ENCODE measurements around the gene TRHDE. TPM values are rescaled to one million over a fixed set of nuclear protein-coding genes. Genes with fewer than 3 reads are reported as not detected.

TRHDE gene
- total and polyA plus RNA-seq, 9 donors, result 0.29 to 2.3 (median 0.49) TPM

GRCh38 chr12:72560003-72560769 is 288.0 kb downstream of the TRHDE start:
- Histone ChIP-seq H3K36me3 (ENCODE audit: control insufficient read depth, insufficient read depth, low read length) (no peaks in the 10 kb centered on the region), H3K27me3 (ENCODE audit: control insufficient read depth, insufficient read depth, low read length) (no peaks in the 10 kb centered on the region), H3K4me3 (ENCODE audit: low read length) (no peak overlapping the region), H3K4me1 (ENCODE audit: control insufficient read depth, insufficient read depth, low read length) (no peaks in the 10 kb centered on the region), H3K27ac (ENCODE audit: low read length) (no peak overlapping the region), H3K9me3 (replicated peaks; ENCODE audit: control insufficient read depth, low read depth, low read length) (no peaks in the 10 kb centered on the region)
- DNase-seq, result peak; percentile 18
- 82% methylated on average over 2 of the region's 4 CpGs for WGBS (ENCODE audit: insufficient coverage)

GRCh38 chr12:72570601-72571000 is 298.4 kb downstream of the TRHDE start:
- Histone ChIP-seq H3K4me1 (ENCODE audit: control insufficient read depth, insufficient read depth, low read length) (no peaks in the 10 kb centered on the region), H3K4me3 (ENCODE audit: low read length) (no peak overlapping the region), H3K27me3 (ENCODE audit: control insufficient read depth, insufficient read depth, low read length) (no peaks in the 10 kb centered on the region), H3K9me3 (replicated peaks; ENCODE audit: control insufficient read depth, low read depth, low read length) (no peaks in the 10 kb centered on the region), H3K27ac (ENCODE audit: low read length) (no peak overlapping the region), H3K36me3 (ENCODE audit: control insufficient read depth, insufficient read depth, low read length) (no peaks in the 10 kb centered on the region)
- DNase-seq, result no peak
- no CpG with 5 or more reads among the region's 7 CpGs for WGBS (ENCODE audit: insufficient coverage)

GRCh38 chr12:72574138-72574537 is 302.0 kb downstream of the TRHDE start:
- no peak for DNase-seq
- no peaks in the 10 kb centered on the region for H3K4me1 ChIP-seq (ENCODE audit: control insufficient read depth, insufficient read depth, low read length)
- H3K4me3 ChIP-seq (ENCODE audit: low read length), result no peak overlapping the region
- H3K27me3 ChIP-seq (ENCODE audit: control insufficient read depth, insufficient read depth, low read length), result no peaks in the 10 kb centered on the region
- no CpG with 5 or more reads among the region's 2 CpGs for WGBS (ENCODE audit: insufficient coverage)
- H3K9me3 ChIP-seq (replicated peaks; ENCODE audit: control insufficient read depth, low read depth, low read length), result no peaks in the 10 kb centered on the region
- H3K36me3 ChIP-seq (ENCODE audit: control insufficient read depth, insufficient read depth, low read length), result no peaks in the 10 kb centered on the region
- H3K27ac ChIP-seq (ENCODE audit: low read length), result no peak overlapping the region

- DNase-seq, result no peak
- Histone ChIP-seq H3K27me3 (ENCODE audit: control insufficient read depth, insufficient read depth, low read length) (no peaks in the 10 kb centered on the region), H3K27ac (ENCODE audit: low read length) (no peak overlapping the region), H3K36me3 (ENCODE audit: control insufficient read depth, insufficient read depth, low read length) (no peaks in the 10 kb centered on the region), H3K4me1 (ENCODE audit: control insufficient read depth, insufficient read depth, low read length) (no peaks in the 10 kb centered on the region), H3K4me3 (ENCODE audit: low read length) (no peak overlapping the region), H3K9me3 (replicated peaks; ENCODE audit: control insufficient read depth, low read depth, low read length) (no peaks in the 10 kb centered on the region)
- WGBS (ENCODE audit: insufficient coverage), result no CpG with 5 or more reads among the region's 3 CpGs
Observed at GRCh38 chr12:72578327-72578726, 306.2 kb downstream of the TRHDE start.

GRCh38 chr12:72586456-72586855 is 314.3 kb downstream of the TRHDE start:
- no peak for DNase-seq
- 40% methylated on average over 1 of the region's 3 CpGs for WGBS (ENCODE audit: insufficient coverage)
- no peak overlapping the region for H3K27ac ChIP-seq (ENCODE audit: low read length)
- no peaks in the 10 kb centered on the region for H3K27me3 ChIP-seq (ENCODE audit: control insufficient read depth, insufficient read depth, low read length)
- H3K9me3 ChIP-seq (replicated peaks; ENCODE audit: control insufficient read depth, low read depth, low read length), result no peaks in the 10 kb centered on the region
- H3K4me1 ChIP-seq (ENCODE audit: control insufficient read depth, insufficient read depth, low read length), result no peaks in the 10 kb centered on the region
- no peak overlapping the region for H3K4me3 ChIP-seq (ENCODE audit: low read length)
- H3K36me3 ChIP-seq (ENCODE audit: control insufficient read depth, insufficient read depth, low read length), result no peaks in the 10 kb centered on the region

GRCh38 chr12:72602581-72602980 is 330.4 kb downstream of the TRHDE start:
- H3K27me3 ChIP-seq (ENCODE audit: control insufficient read depth, insufficient read depth, low read length), result no peaks in the 10 kb centered on the region
- no peak for DNase-seq
- H3K36me3 ChIP-seq (ENCODE audit: control insufficient read depth, insufficient read depth, low read length), result no peaks in the 10 kb centered on the region
- peaks cover 4% of the 10 kb centered on the region for H3K9me3 ChIP-seq (replicated peaks; ENCODE audit: control insufficient read depth, low read depth, low read length)
- no peaks in the 10 kb centered on the region for H3K4me1 ChIP-seq (ENCODE audit: control insufficient read depth, insufficient read depth, low read length)
- no peak overlapping the region for H3K4me3 ChIP-seq (ENCODE audit: low read length)
- no peak overlapping the region for H3K27ac ChIP-seq (ENCODE audit: low read length)

- no peaks in the 10 kb centered on the region for H3K36me3 ChIP-seq (ENCODE audit: control insufficient read depth, insufficient read depth, low read length)
- H3K4me3 ChIP-seq (ENCODE audit: low read length), result no peak overlapping the region
- H3K4me1 ChIP-seq (ENCODE audit: control insufficient read depth, insufficient read depth, low read length), result no peaks in the 10 kb centered on the region
- H3K27ac ChIP-seq (ENCODE audit: low read length), result no peak overlapping the region
- no peak for DNase-seq
- no peaks in the 10 kb centered on the region for H3K27me3 ChIP-seq (ENCODE audit: control insufficient read depth, insufficient read depth, low read length)
- peaks cover under 1% of the 10 kb centered on the region for H3K9me3 ChIP-seq (replicated peaks; ENCODE audit: control insufficient read depth, low read depth, low read length)
- WGBS (ENCODE audit: insufficient coverage), result no CpG with 5 or more reads among the region's 2 CpGs
Observed at GRCh38 chr12:72605975-72606374, 333.8 kb downstream of the TRHDE start.

GRCh38 chr12:72610342-72610741 is 338.2 kb downstream of the TRHDE start:
- Histone ChIP-seq H3K9me3 (replicated peaks; ENCODE audit: control insufficient read depth, low read depth, low read length) (no peaks in the 10 kb centered on the region), H3K27ac (ENCODE audit: low read length) (no peak overlapping the region), H3K27me3 (ENCODE audit: control insufficient read depth, insufficient read depth, low read length) (no peaks in the 10 kb centered on the region), H3K4me3 (ENCODE audit: low read length) (no peak overlapping the region), H3K4me1 (ENCODE audit: control insufficient read depth, insufficient read depth, low read length) (no peaks in the 10 kb centered on the region), H3K36me3 (ENCODE audit: control insufficient read depth, insufficient read depth, low read length) (no peaks in the 10 kb centered on the region)
- 45% methylated on average over 6 of the region's 10 CpGs for WGBS (ENCODE audit: insufficient coverage)
- DNase-seq, result no peak

- H3K36me3 ChIP-seq (ENCODE audit: control insufficient read depth, insufficient read depth, low read length), result no peaks in the 10 kb centered on the region
- no peaks in the 10 kb centered on the region for H3K27me3 ChIP-seq (ENCODE audit: control insufficient read depth, insufficient read depth, low read length)
- no CpG with 5 or more reads among the region's 1 CpG for WGBS (ENCODE audit: insufficient coverage)
- H3K9me3 ChIP-seq (replicated peaks; ENCODE audit: control insufficient read depth, low read depth, low read length), result no peaks in the 10 kb centered on the region
- no peak for DNase-seq
- no peaks in the 10 kb centered on the region for H3K4me1 ChIP-seq (ENCODE audit: control insufficient read depth, insufficient read depth, low read length)
- no peak overlapping the region for H3K27ac ChIP-seq (ENCODE audit: low read length)
- H3K4me3 ChIP-seq (ENCODE audit: low read length), result no peak overlapping the region
Observed at GRCh38 chr12:72610854-72611358, 338.7 kb downstream of the TRHDE start.

- 0% methylated on average over 1 of the region's 2 CpGs for WGBS (ENCODE audit: insufficient coverage)
- no peaks in the 10 kb centered on the region for H3K9me3 ChIP-seq (replicated peaks; ENCODE audit: control insufficient read depth, low read depth, low read length)
- no peak overlapping the region for H3K4me3 ChIP-seq (ENCODE audit: low read length)
- no peaks in the 10 kb centered on the region for H3K4me1 ChIP-seq (ENCODE audit: control insufficient read depth, insufficient read depth, low read length)
- H3K36me3 ChIP-seq (ENCODE audit: control insufficient read depth, insufficient read depth, low read length), result no peaks in the 10 kb centered on the region
- no peak overlapping the region for H3K27ac ChIP-seq (ENCODE audit: low read length)
- H3K27me3 ChIP-seq (ENCODE audit: control insufficient read depth, insufficient read depth, low read length), result no peaks in the 10 kb centered on the region
- no peak for DNase-seq
Observed at GRCh38 chr12:72612171-72612570, 340.0 kb downstream of the TRHDE start.

- Histone ChIP-seq H3K4me3 (ENCODE audit: low read length) (no peak overlapping the region), H3K27ac (ENCODE audit: low read length) (no peak overlapping the region), H3K36me3 (ENCODE audit: control insufficient read depth, insufficient read depth, low read length) (no peaks in the 10 kb centered on the region), H3K27me3 (ENCODE audit: control insufficient read depth, insufficient read depth, low read length) (no peaks in the 10 kb centered on the region), H3K4me1 (ENCODE audit: control insufficient read depth, insufficient read depth, low read length) (no peaks in the 10 kb centered on the region), H3K9me3 (replicated peaks; ENCODE audit: control insufficient read depth, low read depth, low read length) (no peaks in the 10 kb centered on the region)
- no CpG with 5 or more reads among the region's 6 CpGs for WGBS (ENCODE audit: insufficient coverage)
- no peak for DNase-seq
Observed at GRCh38 chr12:72618764-72619163, 346.6 kb downstream of the TRHDE start.

Measured in muscle of leg (tissue), 11 donors.